PC-3 (cell line): ENCODE data around the gene EDAR. TPM values are rescaled to one million over a fixed set of nuclear protein-coding genes. Genes with fewer than 3 reads are reported as not detected.

Experiments
- ATAC-seq: fragments of 200-7000 bp; cut with Tn5 transposase; 2 replicates; pipeline ENCODE4 v1.9.1; 2020; ENCODE audit warnings: mild to moderate bottlenecking, moderate library complexity
- BruUV-seq: library from RNA; stranded (reverse); fragments of 400-500 nt; replicated peaks from 2 replicates; lab custom pipeline; 2021; lab: Mats Ljungman, UMichigan
- CTCF ChIA-PET: fragments of 300-600 bp; sonication (Branson Sonifier 250); formaldehyde crosslinking; loops from one replicate; lab custom pipeline; 2022; ENCODE audit warnings: antibody characterized with exemption; lab: Charles Lee
- POLR2A ChIA-PET: fragments of 300-600 bp; sonication (Branson Sonifier 250); formaldehyde crosslinking; loops from one replicate; lab custom pipeline; 2022; ENCODE audit warnings: antibody characterized with exemption; ENCODE audit not compliant: unreplicated experiment; lab: Charles Lee
- DNase-seq: peaks from one replicate; pipeline ENCODE4 v3.0.0-alpha.2; 2015
- H2AFZ ChIP-seq: fragments of 300-600 bp; sonication (generic); 2 replicates; pipeline ENCODE4 v1.6.0; 2016; ENCODE audit warnings: antibody characterized with exemption, low read length
- H3F3A ChIP-seq: fragments of 300-600 bp; sonication (generic); one replicate; pipeline ENCODE4 v1.6.0; 2017; ENCODE audit warnings: antibody characterized with exemption, low read length, control low read depth, mild to moderate bottlenecking; ENCODE audit not compliant: unreplicated experiment
- H3K27ac ChIP-seq: fragments of 300-600 bp; sonication (generic); 2 replicates; pipeline ENCODE4 v1.5.1; 2016; ENCODE audit warnings: mild to moderate bottlenecking, low read length
- H3K27me3 ChIP-seq: fragments of 300-600 bp; sonication (generic); 2 replicates; pipeline ENCODE4 v1.6.1; 2016; ENCODE audit warnings: low read length, mixed read lengths
- H3K36me3 ChIP-seq: fragments of 300-600 bp; sonication (generic); 2 replicates; pipeline ENCODE4 v1.6.1; 2016; ENCODE audit warnings: low read depth, mixed run types, low read length, mixed read lengths
- H3K4me1 ChIP-seq: fragments of 300-600 bp; sonication (generic); 2 replicates; pipeline ENCODE4 v1.5.1; 2016; ENCODE audit warnings: low read length; ENCODE audit not compliant: insufficient read depth
- H3K4me2 ChIP-seq: fragments of 300-600 bp; sonication (generic); 2 replicates; pipeline ENCODE4 v1.6.0; 2016; ENCODE audit warnings: low read length
- H3K4me3 ChIP-seq: fragments of 300-600 bp; sonication (generic); 2 replicates; pipeline ENCODE4 v1.5.1; 2016; ENCODE audit warnings: mild to moderate bottlenecking, low read length, mixed read lengths
- H3K79me2 ChIP-seq: fragments of 300-600 bp; sonication (generic); 2 replicates; pipeline ENCODE4 v1.6.1; 2017; ENCODE audit warnings: low read length, mixed read lengths
- H3K9ac ChIP-seq: fragments of 300-600 bp; sonication (generic); 2 replicates; pipeline ENCODE4 v1.6.0; 2016; ENCODE audit warnings: mild to moderate bottlenecking, low read length
- H3K9me2 ChIP-seq: fragments of 300-600 bp; sonication (generic); replicated peaks from 2 replicates; pipeline ENCODE4 v1.6.1; 2016; ENCODE audit warnings: mixed run types, low read length, mixed read lengths
- H3K9me3 ChIP-seq: fragments of 300-600 bp; sonication (generic); 2 replicates; pipeline ENCODE4 v1.6.1; 2016; ENCODE audit warnings: low read length, mixed read lengths
- H4K20me1 ChIP-seq: fragments of 300-600 bp; sonication (generic); 2 replicates; pipeline ENCODE4 v1.6.1; 2016; ENCODE audit warnings: low read length, mixed read lengths
- EZH2 ChIP-seq: fragments of 300-600 bp; sonication (generic); IDR thresholded peaks from one replicate; pipeline ENCODE4 v1.6.1; 2017; ENCODE audit warnings: antibody characterized with exemption, mild to moderate bottlenecking, low read length; ENCODE audit not compliant: unreplicated experiment
- EZH2phosphoT487 ChIP-seq: fragments of 300-600 bp; sonication (generic); IDR thresholded peaks from 2 replicates; pipeline ENCODE4 v1.6.1; 2018; ENCODE audit warnings: mild to moderate bottlenecking, antibody characterized with exemption, low read length, borderline replicate concordance
- intact Hi-C: fragments of 100-400 bp; cut with micrococcal nuclease; formaldehyde crosslinking; loops from 2 replicates; pipeline ENCODE4 v1.9.0; 2023
- total RNA-seq: library from RNA; depleted of rRNA; stranded (reverse); fragments of >200 nt; gene quantifications from 2 replicates; pipeline ENCODE4 v1.2.3, GENCODE V29; 2014
- TF ChIP-seq, protein P1 (sequence below): fragments of 300-600 bp; sonication (generic); conservative IDR thresholded peaks from 2 replicates; pipeline ENCODE4 v1.5.1; 2017; ENCODE audit warnings: antibody characterized with exemption, low read depth, mild to moderate bottlenecking, low read length

Gene EDAR
- total RNA-seq, 1 experiment from 2014 or later = 0.04 TPM

DNA sequence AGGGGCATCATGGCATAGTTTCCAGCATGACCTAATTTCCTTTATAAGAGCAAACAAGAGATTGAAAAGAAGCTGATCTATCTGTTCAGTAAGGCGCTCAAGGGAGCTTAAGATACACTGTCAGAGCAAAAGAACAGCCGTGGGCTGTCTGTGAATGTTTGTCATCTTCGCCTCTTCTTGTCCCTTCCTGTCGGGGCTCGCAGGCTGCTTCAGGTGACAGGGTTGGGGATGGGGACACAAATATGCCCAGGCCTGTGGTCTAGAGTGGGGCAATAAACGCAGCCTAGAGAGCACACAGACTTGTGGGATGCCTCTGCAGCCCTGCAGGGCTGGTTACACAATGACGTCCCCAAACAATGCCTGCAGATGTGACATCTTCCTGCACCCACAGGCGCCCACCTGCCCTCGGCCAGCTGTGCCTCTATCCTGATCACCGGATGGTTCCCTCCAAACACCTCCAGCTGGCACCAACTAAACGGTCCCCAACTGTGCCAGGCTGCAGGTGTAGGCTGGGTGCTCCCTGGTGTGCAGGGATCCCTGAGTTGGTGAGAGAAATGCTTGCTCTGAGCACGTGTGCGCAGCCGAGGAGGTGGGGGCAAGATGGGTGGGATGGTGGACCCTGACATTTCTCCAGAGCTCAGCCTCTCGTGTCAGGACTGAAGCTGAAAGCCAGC, 72.8 kb downstream of the EDAR start:
- Histone ChIP-seq H3K4me3 (no peak overlapping the region), H3K27ac (no peak overlapping the region), H3K9ac (no peak overlapping the region), H3K4me2 (no peak overlapping the region), H3K27me3 (no peaks in the 10 kb centered on the region), H2AFZ (no peak overlapping the region), H3K9me2 (no peaks in the 10 kb centered on the region), H3K9me3 (no peaks in the 10 kb centered on the region), H3F3A (no peaks in the 10 kb centered on the region), H4K20me1 (no peaks in the 10 kb centered on the region), H3K36me3 (no peaks in the 10 kb centered on the region), H3K79me2 (no peaks in the 10 kb centered on the region), H3K4me1 (peaks cover 3% of the 10 kb centered on the region)
- BruUV-seq = no TSS peak
- no peak for ATAC-seq
- DNase-seq = no peak
- intact Hi-C loops = no loop called here
- CTCF ChIA-PET = no interaction called here
- POLR2A ChIA-PET = no interaction called here
- TF ChIP-seq, protein P1, sequence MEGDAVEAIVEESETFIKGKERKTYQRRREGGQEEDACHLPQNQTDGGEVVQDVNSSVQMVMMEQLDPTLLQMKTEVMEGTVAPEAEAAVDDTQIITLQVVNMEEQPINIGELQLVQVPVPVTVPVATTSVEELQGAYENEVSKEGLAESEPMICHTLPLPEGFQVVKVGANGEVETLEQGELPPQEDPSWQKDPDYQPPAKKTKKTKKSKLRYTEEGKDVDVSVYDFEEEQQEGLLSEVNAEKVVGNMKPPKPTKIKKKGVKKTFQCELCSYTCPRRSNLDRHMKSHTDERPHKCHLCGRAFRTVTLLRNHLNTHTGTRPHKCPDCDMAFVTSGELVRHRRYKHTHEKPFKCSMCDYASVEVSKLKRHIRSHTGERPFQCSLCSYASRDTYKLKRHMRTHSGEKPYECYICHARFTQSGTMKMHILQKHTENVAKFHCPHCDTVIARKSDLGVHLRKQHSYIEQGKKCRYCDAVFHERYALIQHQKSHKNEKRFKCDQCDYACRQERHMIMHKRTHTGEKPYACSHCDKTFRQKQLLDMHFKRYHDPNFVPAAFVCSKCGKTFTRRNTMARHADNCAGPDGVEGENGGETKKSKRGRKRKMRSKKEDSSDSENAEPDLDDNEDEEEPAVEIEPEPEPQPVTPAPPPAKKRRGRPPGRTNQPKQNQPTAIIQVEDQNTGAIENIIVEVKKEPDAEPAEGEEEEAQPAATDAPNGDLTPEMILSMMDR = no peak
- TF ChIP-seq EZH2phosphoT487 = no peak
- TF ChIP-seq EZH2 = no peak

DNA sequence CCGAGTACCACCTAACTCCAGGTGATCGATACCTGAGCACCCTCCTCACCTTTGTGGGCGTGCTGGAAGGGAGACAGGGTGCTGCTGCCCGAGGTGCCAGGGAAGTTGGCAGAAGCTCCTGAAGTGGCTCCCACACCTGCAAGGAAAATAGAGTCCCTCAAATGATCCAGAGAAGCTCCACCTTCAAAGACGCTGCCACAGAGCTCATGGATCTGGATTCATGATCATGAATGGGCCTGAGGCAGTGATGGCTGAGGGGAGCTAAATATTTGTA, 76.5 kb downstream of the EDAR start:
- no peaks in the 10 kb centered on the region for H3K79me2 ChIP-seq
- no peak overlapping the region for H3K9ac ChIP-seq
- no peaks in the 10 kb centered on the region for H3K9me3 ChIP-seq
- no peak overlapping the region for H3K4me2 ChIP-seq
- intact Hi-C loops = no loop called here
- no peaks in the 10 kb centered on the region for H3K9me2 ChIP-seq
- BruUV-seq = no TSS peak
- H2AFZ ChIP-seq = no peak overlapping the region
- H3K4me1 ChIP-seq = no peaks in the 10 kb centered on the region
- POLR2A ChIA-PET = no interaction called here
- H3K36me3 ChIP-seq = no peaks in the 10 kb centered on the region
- no peaks in the 10 kb centered on the region for H4K20me1 ChIP-seq
- H3K4me3 ChIP-seq = no peak overlapping the region
- no peak overlapping the region for H3K27ac ChIP-seq
- DNase-seq (no peak), ATAC-seq (no peak)
- H3F3A ChIP-seq = no peaks in the 10 kb centered on the region
- CTCF ChIA-PET = no interaction called here
- no peaks in the 10 kb centered on the region for H3K27me3 ChIP-seq
- TF ChIP-seq EZH2phosphoT487 (no peak), EZH2 (no peak)
- TF ChIP-seq, protein P1 = no peak

DNA sequence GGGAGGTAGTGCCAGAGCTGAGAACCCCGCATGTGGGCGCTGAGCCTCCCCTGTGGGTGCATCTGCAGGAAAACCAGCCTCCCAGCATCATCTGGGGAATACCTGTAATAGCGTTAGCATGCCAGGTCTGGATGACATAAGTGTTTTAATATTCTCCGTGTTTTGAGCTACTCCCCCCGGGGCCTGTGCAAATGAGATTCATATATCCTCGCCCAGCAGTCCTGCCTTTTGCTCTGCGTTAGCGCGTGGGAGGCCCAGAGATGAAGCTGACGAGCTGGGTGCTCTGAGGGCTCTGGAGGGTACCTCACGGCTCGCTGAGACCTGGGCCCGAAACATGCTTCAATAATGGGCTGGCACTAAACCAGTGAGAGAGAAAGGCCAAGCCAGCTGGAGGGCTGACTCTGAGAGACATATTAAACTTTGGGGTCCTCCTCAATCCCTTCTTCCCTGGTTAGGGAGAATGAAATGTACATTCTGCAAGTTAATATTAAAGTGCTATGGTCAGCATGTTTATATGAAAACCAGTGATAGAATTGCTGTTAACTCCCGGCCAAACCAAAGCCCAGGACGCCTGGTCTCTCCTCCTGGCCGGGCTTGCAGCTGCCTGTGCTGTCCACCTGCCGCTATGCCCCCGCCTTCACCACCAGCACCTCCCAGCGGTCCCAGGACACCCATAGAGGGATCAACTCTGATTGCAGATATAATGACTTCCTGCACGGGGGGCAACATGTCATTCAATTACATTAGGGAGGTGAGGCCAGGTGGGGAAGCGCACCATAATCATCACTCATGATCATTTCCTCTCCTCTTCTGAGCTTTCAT, 77.0 kb downstream of the EDAR start:
- H2AFZ ChIP-seq = no peak overlapping the region
- H3F3A ChIP-seq = no peaks in the 10 kb centered on the region
- no peak overlapping the region for H3K9ac ChIP-seq
- intact Hi-C loops = no loop called here
- H3K9me3 ChIP-seq = no peaks in the 10 kb centered on the region
- ChIA-PET CTCF (no interaction called here), POLR2A (no interaction called here)
- no peaks in the 10 kb centered on the region for H3K9me2 ChIP-seq
- H3K36me3 ChIP-seq = no peaks in the 10 kb centered on the region
- no peaks in the 10 kb centered on the region for H3K79me2 ChIP-seq
- H3K27me3 ChIP-seq = no peaks in the 10 kb centered on the region
- TF ChIP-seq EZH2phosphoT487 (no peak), EZH2 (no peak)
- TF ChIP-seq, protein P1 = no peak
- ATAC-seq (no peak), DNase-seq (no peak)
- BruUV-seq = no TSS peak
- no peak overlapping the region for H3K27ac ChIP-seq
- no peak overlapping the region for H3K4me2 ChIP-seq
- no peak overlapping the region for H3K4me3 ChIP-seq
- H3K4me1 ChIP-seq = no peaks in the 10 kb centered on the region
- no peaks in the 10 kb centered on the region for H4K20me1 ChIP-seq
